ENCODE results near the gene ZNF385D. TPM values are rescaled to one million over a fixed set of nuclear protein-coding genes. Genes with fewer than 3 reads are reported as not detected.

The ZNF385D gene
- total and polyA plus RNA-seq, 2 of the 13 experiments (the other 11 are each of a cell fraction or from before 2014, with no cell fraction given): not detected

DNA sequence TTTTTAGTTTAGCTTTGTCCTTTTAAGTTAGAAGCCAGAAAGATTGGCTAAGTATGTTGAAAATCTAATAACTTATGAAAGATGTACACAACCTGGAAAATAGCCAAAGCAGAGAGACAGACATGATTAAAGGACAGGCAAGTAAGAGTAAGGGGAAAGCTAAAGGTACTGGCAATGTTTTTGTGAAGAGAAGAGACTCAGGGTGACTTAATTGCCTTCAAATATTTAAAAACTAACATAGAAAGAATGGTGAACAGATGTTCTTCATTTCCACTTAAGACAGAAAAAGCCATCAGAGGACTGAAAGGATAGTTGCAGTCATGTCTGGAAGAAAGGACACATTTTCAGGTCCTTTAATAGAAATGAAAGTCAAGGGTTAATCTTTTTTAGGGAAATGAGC, 68.8 kb downstream of the ZNF385D start:
- Histone ChIP-seq H3K79me2 (ENCODE audit: insufficient read depth, low read length) (no peaks in the 10 kb centered on the region), H3K9me3 (ENCODE audit: low read length) (no peaks in the 10 kb centered on the region), H3K4me3 (replicated peaks in 1 of 3; ENCODE audit: insufficient read depth in 1 of 3, low read depth in 2 of 3, low read length in 3 of 3) (no peak overlapping the region), H3K4me1 (ENCODE audit: insufficient read depth, low read length) (no peaks in the 10 kb centered on the region), H3K27me3 (ENCODE audit: control insufficient read depth in 1 of 2, insufficient read depth in 2 of 2, low read length in 2 of 2) (no peaks in the 10 kb centered on the region), H2AFZ (ENCODE audit: low read length) (no peak overlapping the region), H3K9ac (ENCODE audit: insufficient read depth, low read depth, low read length) (no peak overlapping the region), H3K27ac (ENCODE audit: extremely low read length, insufficient read depth, low read length) (no peak overlapping the region), H4K20me1 (ENCODE audit: insufficient read depth, low read length) (no peaks in the 10 kb centered on the region), H3K4me2 (ENCODE audit: low read depth, low read length) (no peak overlapping the region), H3K36me3 (replicated peaks in 1 of 2; ENCODE audit: control insufficient read depth in 1 of 2, insufficient read depth in 2 of 2, low read length in 2 of 2) (no peaks in the 10 kb centered on the region)
- ChIA-PET CTCF (ENCODE audit: low intra/inter-chr PET ratio, low total read pairs) (no interaction called here), POLR2A (no interaction called here)
- no TSS peak for BruUV-seq (replicated peaks)
- DNase-seq (ENCODE audit: low spot score) (no peak), ATAC-seq (no peak), FAIRE-seq (no peak)
- no peak for TF ChIP-seq ZNF75D (CRISPR knock-in tag; IDR thresholded peaks at IDR 0.05; ENCODE audit: borderline replicate concordance)
- no peak for TF ChIP-seq SP4 (CRISPR knock-in tag; IDR thresholded peaks at IDR 0.05)
- TF ChIP-seq, protein P1, sequence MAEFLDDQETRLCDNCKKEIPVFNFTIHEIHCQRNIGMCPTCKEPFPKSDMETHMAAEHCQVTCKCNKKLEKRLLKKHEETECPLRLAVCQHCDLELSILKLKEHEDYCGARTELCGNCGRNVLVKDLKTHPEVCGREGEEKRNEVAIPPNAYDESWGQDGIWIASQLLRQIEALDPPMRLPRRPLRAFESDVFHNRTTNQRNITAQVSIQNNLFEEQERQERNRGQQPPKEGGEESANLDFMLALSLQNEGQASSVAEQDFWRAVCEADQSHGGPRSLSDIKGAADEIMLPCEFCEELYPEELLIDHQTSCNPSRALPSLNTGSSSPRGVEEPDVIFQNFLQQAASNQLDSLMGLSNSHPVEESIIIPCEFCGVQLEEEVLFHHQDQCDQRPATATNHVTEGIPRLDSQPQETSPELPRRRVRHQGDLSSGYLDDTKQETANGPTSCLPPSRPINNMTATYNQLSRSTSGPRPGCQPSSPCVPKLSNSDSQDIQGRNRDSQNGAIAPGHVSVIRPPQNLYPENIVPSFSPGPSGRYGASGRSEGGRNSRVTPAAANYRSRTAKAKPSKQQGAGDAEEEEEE (CRISPR knock-in tag; IDR thresholded peaks at IDR 0.05; ENCODE audit: borderline replicate concordance): no peak
- TF ChIP-seq ZNF17 (CRISPR knock-in tag; IDR thresholded peaks at IDR 0.05): no peak
- no peak for TF ChIP-seq ZNF10 (CRISPR knock-in tag; IDR thresholded peaks at IDR 0.05; ENCODE audit: borderline replicate concordance, low read depth)
- no peak for TF ChIP-seq ZNF343 (CRISPR knock-in tag; IDR thresholded peaks at IDR 0.05)
- TF ChIP-seq, protein P2, sequence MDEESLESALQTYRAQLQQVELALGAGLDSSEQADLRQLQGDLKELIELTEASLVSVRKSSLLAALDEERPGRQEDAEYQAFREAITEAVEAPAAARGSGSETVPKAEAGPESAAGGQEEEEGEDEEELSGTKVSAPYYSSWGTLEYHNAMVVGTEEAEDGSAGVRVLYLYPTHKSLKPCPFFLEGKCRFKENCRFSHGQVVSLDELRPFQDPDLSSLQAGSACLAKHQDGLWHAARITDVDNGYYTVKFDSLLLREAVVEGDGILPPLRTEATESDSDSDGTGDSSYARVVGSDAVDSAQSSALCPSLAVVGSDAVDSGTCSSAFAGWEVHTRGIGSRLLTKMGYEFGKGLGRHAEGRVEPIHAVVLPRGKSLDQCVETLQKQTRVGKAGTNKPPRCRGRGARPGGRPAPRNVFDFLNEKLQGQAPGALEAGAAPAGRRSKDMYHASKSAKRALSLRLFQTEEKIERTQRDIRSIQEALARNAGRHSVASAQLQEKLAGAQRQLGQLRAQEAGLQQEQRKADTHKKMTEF (CRISPR knock-in tag; IDR thresholded peaks at IDR 0.05): no peak
- TF ChIP-seq, protein P3, sequence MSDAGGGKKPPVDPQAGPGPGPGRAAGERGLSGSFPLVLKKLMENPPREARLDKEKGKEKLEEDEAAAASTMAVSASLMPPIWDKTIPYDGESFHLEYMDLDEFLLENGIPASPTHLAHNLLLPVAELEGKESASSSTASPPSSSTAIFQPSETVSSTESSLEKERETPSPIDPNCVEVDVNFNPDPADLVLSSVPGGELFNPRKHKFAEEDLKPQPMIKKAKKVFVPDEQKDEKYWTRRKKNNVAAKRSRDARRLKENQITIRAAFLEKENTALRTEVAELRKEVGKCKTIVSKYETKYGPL (CRISPR knock-in tag; IDR thresholded peaks at IDR 0.05): no peak
- intact Hi-C loops (cut with micrococcal nuclease; ENCODE audit: unreplicated experiment) (no loop called here), in situ Hi-C loops (cut with HindIII; ENCODE audit: extremely low pct_ligation_motif_present, low pct_unique_long_range_greater_than_20kb) (no loop called here)

All from HepG2 (cell line).